ENCODE data around the gene EFCAB12.
"Not testable (repeated sequence)": the region's sequence is repeated elsewhere in the genome, so short reads cannot be mapped to it uniquely, and the experiment has no call there.

EFCAB12 gene

GRCh38 chr3:129378949-129379348 lies 49.5 kb downstream of the EFCAB12 start:
- H3K27ac ChIP-seq, result no peak overlapping the region
- no peak for DNase-seq (ENCODE audit: low read depth, low spot score)

- H3K27ac ChIP-seq, result no peak overlapping the region
- DNase-seq (ENCODE audit: low read depth, low spot score), result no peak
Observed at GRCh38 chr3:129377615-129378014, 50.8 kb downstream of the EFCAB12 start.

GRCh38 chr3:129375099-129375498 lies 53.3 kb downstream of the EFCAB12 start:
- no peak overlapping the region for H3K27ac ChIP-seq
- no peak for DNase-seq (ENCODE audit: low read depth, low spot score)

GRCh38 chr3:129371041-129371826 lies 57.2 kb downstream of the EFCAB12 start:
- no peak for DNase-seq (ENCODE audit: low read depth, low spot score)

DNA sequence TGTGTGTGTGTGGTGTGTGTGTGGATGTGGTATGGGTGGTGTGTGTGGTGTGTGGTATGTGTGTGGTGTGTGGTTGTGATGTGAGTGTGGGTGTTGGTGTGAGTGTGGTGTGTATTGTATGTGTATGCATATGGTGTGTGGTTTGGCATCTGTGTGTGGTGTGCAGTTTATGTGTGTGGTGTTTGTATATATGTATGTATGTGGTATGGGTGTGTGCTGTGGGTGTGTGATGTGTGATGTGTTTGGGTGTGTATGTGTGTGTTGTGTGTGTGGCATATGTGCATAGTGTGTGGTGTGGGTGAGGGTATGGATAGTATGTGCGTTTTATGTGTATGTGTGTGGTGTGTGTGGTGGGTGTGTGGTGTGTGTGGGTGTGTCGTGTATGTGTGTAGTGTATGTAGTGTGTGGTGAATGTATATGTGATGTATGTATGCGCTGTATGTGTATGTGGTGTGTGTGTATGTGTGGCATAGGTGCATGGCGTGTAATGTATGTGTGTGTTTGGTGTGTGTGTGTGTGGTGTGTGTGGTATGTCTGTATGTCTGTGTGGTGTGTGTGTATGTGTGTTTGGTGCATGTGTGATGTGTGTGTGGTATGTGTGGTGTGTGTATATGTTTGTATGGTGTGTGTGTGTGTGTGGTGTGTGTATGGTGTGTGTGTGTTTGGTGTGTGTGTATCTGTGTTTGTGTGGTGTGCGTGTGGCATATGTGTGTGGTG lies 58.0 kb downstream of the EFCAB12 start:
- no peak for DNase-seq (ENCODE audit: low read depth, low spot score)
- no peak overlapping the region for H3K27ac ChIP-seq

More at GRCh38 chr3:129371041-129371826, 57.2 kb downstream of the EFCAB12 start:
- no peak overlapping the region for H3K27ac ChIP-seq

DNA sequence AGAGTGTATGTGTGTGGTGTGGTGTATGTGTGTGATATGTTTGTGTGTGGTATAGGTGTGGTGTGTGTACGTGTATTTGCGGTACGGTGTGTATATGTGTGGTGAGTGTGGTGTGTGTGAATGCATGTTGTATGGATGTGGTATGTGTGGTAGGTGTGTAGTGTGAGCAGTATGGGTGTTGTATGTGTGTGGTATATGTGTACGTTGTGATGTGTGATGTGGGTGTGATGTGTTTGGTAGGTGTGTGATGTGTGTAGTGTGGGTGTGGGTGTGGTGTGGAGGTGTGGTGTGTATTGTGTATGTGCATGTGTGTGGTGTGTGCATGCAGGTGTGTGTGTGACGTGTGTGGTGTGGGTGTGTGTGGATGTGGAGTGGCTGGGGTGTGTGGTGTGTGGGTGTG lies 58.7 kb downstream of the EFCAB12 start:
- H3K27ac ChIP-seq, result no peak overlapping the region
- no peak for DNase-seq (ENCODE audit: low read depth, low spot score)

- no peak overlapping the region for H3K27ac ChIP-seq
- no peak for DNase-seq (ENCODE audit: low read depth, low spot score)
Observed at GRCh38 chr3:129367821-129368220, 60.6 kb downstream of the EFCAB12 start.

GRCh38 chr3:129366312-129366831 lies 62.1 kb downstream of the EFCAB12 start:
- H3K27ac ChIP-seq, result no peak overlapping the region
- no peak for DNase-seq (ENCODE audit: low read depth, low spot score)

- DNase-seq (ENCODE audit: low read depth, low spot score), result no peak
- no peak overlapping the region for H3K27ac ChIP-seq
Observed at GRCh38 chr3:129365296-129366136, 62.9 kb downstream of the EFCAB12 start.

DNA sequence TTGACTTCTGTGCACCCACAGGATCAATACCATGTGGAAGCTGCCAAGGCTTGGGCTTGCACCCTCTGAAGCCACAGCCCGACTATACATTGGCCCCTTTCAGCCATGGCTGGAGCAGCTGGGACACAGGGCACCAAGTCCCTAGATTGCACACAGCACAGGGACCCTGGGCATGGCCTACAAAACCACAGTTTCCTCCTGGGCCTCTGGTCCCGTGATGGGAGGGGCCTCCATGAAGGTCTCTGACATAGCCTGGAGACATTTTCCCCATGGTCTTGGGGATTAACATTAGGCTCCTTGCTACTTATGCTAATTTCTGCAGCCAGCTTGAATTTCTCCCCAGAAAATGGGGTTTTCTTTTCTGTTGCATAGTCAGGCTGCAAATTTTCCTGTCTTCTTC lies 63.6 kb downstream of the EFCAB12 start:
- not testable (repeated sequence) for DNase-seq (ENCODE audit: low read depth, low spot score); H3K27ac ChIP-seq

- H3K27ac ChIP-seq; DNase-seq (ENCODE audit: low read depth, low spot score): not testable (repeated sequence)
Observed at GRCh38 chr3:129363356-129363755, 65.1 kb downstream of the EFCAB12 start.

GRCh38 chr3:129360705-129361460 lies 67.6 kb downstream of the EFCAB12 start:
- H3K27ac ChIP-seq, result no peak overlapping the region
- DNase-seq (ENCODE audit: low read depth, low spot score), result no peak

DNA sequence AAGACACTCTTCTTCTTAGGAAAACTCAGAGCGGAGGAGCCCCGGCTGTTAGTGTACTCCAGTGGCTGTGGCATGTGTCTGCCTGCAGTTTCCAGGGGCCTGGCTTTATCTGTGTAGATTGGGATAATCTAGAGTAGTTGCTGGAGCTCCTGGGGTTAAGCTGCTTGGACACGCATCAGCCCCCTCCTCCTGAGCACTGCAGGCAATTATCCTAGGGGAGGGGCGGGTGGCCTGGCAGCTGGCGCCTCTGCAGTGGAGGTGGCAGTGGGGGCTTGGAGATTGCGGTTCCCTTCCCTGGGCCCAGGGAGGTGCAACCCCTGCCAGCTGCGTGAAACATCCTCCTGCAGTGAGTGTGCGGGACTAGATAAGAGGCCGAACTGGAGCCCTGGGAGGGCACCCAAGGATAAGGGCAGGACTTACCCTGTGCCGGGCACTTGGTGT lies 68.2 kb downstream of the EFCAB12 start:
- H3K27ac ChIP-seq, result no peak overlapping the region
- DNase-seq (ENCODE audit: low read depth, low spot score), result no peak

GRCh38 chr3:129358772-129359371 lies 69.6 kb downstream of the EFCAB12 start:
- no peak for DNase-seq (ENCODE audit: low read depth, low spot score)
- no peak overlapping the region for H3K27ac ChIP-seq

GRCh38 chr3:129358177-129358771 lies 70.2 kb downstream of the EFCAB12 start:
- peak; percentile 12 for DNase-seq (ENCODE audit: low read depth, low spot score)

DNA sequence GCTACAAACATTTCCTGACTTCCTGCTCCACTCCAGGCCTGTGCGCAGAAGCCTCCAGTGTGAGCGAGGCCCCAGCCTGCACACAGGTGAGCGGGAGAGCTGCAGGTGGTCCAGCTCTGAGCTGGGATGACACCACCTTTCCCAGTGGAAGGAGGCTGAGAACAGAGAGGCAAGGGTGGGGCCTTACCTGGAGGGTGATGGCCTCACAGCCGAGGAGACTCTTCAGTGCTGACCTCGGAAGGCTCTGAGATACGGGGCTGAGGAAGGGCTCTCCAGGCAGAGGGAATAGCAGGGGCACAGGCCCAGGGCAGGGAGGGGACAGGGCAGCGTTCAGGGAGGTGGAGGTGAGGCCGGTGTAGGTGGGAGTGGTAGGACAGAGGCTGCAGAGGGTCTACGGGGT lies 70.8 kb downstream of the EFCAB12 start:
- DNase-seq (ENCODE audit: low read depth, low spot score), result no peak
- no peak overlapping the region for H3K27ac ChIP-seq

More at GRCh38 chr3:129358177-129358771, 70.2 kb downstream of the EFCAB12 start:
- no peak overlapping the region for H3K27ac ChIP-seq

GRCh38 chr3:129356756-129357425 lies 71.5 kb downstream of the EFCAB12 start:
- H3K27ac ChIP-seq, result no peak overlapping the region
- DNase-seq (ENCODE audit: low read depth, low spot score), result no peak

DNA sequence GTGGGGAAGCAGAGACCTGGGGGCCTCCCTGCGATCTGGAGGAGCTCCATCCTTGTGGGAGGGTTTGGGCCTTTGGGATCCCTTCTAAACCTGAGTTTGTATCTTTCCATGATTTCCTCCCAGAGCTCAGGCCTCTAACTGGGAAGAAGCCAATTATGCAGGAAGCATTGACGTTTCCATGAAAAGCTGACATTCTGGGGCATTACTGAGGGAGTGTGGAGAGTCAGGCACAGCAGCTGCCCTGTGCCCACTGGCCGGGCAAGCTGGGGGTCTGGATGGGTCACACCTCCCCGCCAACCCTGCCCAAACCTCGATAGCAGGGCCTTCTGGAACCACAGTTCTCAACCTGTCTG lies 74.9 kb downstream of the EFCAB12 start:
- no peak overlapping the region for H3K27ac ChIP-seq
- DNase-seq (ENCODE audit: low read depth, low spot score), result no peak

Data from epithelial cell of prostate (primary cell).